Measurements from ENCODE around the gene CEP41. TPM values are rescaled to one million over a fixed set of nuclear protein-coding genes. Genes with fewer than 3 reads are reported as not detected.

The CEP41 gene
- total RNA-seq, 4 donors from 2014 or later: 1.8 to 6.2 (median 1.9) TPM

GRCh38 chr7:130380861-130381455 is 59.9 kb downstream of the CEP41 start:
- in situ Hi-C loops (cut with MboI; ENCODE audit: low sequenced_read_pairs in 4 of 4) (no loop called here), intact Hi-C loops (cut with DNase I; ENCODE audit: low total_unique reads) (no loop called here)
- no peak for ATAC-seq
- H3K4me3 ChIP-seq: no peak overlapping the region
- H3K4me1 ChIP-seq: peaks cover 9 to 18% of the 10 kb centered on the region in 2 donors
- TF ChIP-seq CTCF (IDR thresholded peaks at IDR 0.05 in 4 of 5, conservative IDR thresholded peaks at IDR 0.05 in 1 of 5) (no peak), POLR2A (IDR thresholded peaks at IDR 0.05) (no peak)
- no peak overlapping the region for H3K27ac ChIP-seq
- H3K36me3 ChIP-seq: no peaks in the 10 kb centered on the region
- no peaks in the 10 kb centered on the region for H3K9me3 ChIP-seq
- DNase-seq: no peak
- no peaks in the 10 kb centered on the region for H3K27me3 ChIP-seq

GRCh38 chr7:130379921-130380860 is 60.6 kb downstream of the CEP41 start, which contains the start of gene CPA1:
Gene CPA1 (plus strand): TSS chr7:130380494. CDS start chr7:130380521, 27 bp downstream.
- H3K36me3 ChIP-seq: no peaks in the 10 kb centered on the region
- H3K4me1 ChIP-seq: peaks cover 1 to 10% of the 10 kb centered on the region in 2 donors
- H3K27me3 ChIP-seq: no peaks in the 10 kb centered on the region
- ATAC-seq (peak; percentile 47 to 51), DNase-seq (no peak)
- H3K4me3 ChIP-seq: no peak within 1 kb of the TSS
- TF ChIP-seq CTCF (IDR thresholded peaks at IDR 0.05 in 4 of 5, conservative IDR thresholded peaks at IDR 0.05 in 1 of 5) (no peak), POLR2A (IDR thresholded peaks at IDR 0.05) (no peak)
- in situ Hi-C loops (cut with MboI; ENCODE audit: low sequenced_read_pairs in 4 of 4): no loop called here
- H3K9me3 ChIP-seq: no peaks in the 10 kb centered on the region
- H3K27ac ChIP-seq: no peak within 1 kb of the TSS
- intact Hi-C loops (cut with DNase I; ENCODE audit: low total_unique reads): no loop called here

DNA sequence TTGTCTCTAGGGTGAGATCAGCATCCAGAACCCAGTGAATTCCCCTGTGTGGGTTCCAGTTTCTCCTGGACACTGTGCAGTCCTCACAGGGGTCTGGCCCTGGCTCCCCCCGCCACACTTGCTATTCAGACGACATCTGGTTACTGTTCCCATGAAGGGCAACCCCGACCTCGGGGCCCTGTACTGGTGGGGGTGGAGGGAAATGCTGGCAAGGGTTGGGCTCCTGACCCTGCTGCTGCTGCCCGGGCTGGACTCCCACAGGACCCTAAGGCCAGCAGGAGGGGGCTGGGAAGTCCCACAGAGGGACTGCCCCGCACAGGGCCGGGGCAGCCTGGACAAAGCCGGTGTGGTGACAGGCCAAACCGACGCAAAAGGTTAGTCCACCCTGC is 61.3 kb downstream of the CEP41 start:
- in situ Hi-C loops (cut with MboI; ENCODE audit: low sequenced_read_pairs in 4 of 4): no loop called here
- DNase-seq: no peak
- Histone ChIP-seq H3K4me3 (no peak overlapping the region), H3K4me1 (peaks cover 0 to 9% of the 10 kb centered on the region in 2 donors), H3K36me3 (no peaks in the 10 kb centered on the region), H3K9me3 (no peaks in the 10 kb centered on the region), H3K27me3 (no peaks in the 10 kb centered on the region), H3K27ac (no peak overlapping the region)
- intact Hi-C loops (cut with DNase I; ENCODE audit: low total_unique reads): no loop called here
- no peak for ATAC-seq
- TF ChIP-seq CTCF (IDR thresholded peaks at IDR 0.05 in 4 of 5, conservative IDR thresholded peaks at IDR 0.05 in 1 of 5) (no peak), POLR2A (IDR thresholded peaks at IDR 0.05) (no peak)

- DNase-seq: no peak
- Histone ChIP-seq H3K4me3 (no peak overlapping the region), H3K4me1 (peaks cover 0 to 13% of the 10 kb centered on the region in 2 donors), H3K27me3 (no peaks in the 10 kb centered on the region), H3K9me3 (no peaks in the 10 kb centered on the region), H3K36me3 (no peaks in the 10 kb centered on the region), H3K27ac (no peak overlapping the region)
- intact Hi-C loops (cut with DNase I; ENCODE audit: low total_unique reads): no loop called here
- in situ Hi-C loops (cut with MboI; ENCODE audit: low sequenced_read_pairs in 4 of 4): no loop called here
- no peak for ATAC-seq
- no peak for TF ChIP-seq CTCF (IDR thresholded peaks at IDR 0.05 in 4 of 5, conservative IDR thresholded peaks at IDR 0.05 in 1 of 5)
- no peak for TF ChIP-seq POLR2A (IDR thresholded peaks at IDR 0.05)
Measured at GRCh38 chr7:130379019-130379418, 61.8 kb downstream of the CEP41 start.

Data from gastrocnemius medialis (tissue), 4 donors.